ENCODE results near the gene FRMPD1.

GRCh38 chr9:37653385-37653784 lies 2.6 kb downstream of the FRMPD1 start:
- TF ChIP-seq CTCF (IDR thresholded peaks at IDR 0.05): no peak
- no peak for TF ChIP-seq POLR2A (IDR thresholded peaks at IDR 0.05)

Data from right lobe of liver (tissue), 4 donors.